Endothelial cell of umbilical vein (primary cell): ENCODE results near the gene IL13RA1. TPM values are rescaled to one million over a fixed set of nuclear protein-coding genes. Genes with fewer than 3 reads are reported as not detected.

Experiments
- BruUV-seq: library from RNA; stranded (reverse); fragments of 400-500 nt; replicated peaks from 2 replicates; lab custom pipeline; 2021; lab: Mats Ljungman, UMichigan
- CTCF ChIA-PET: fragments of 300-600, 350-600 bp; sonication (Branson Sonifier 250); formaldehyde crosslinking; loops from one replicate; lab custom pipeline; 2021; ENCODE audit warnings: antibody characterized with exemption, inconsistent platforms; lab: Charles Lee
- POLR2A ChIA-PET: fragments of 300-600, 350-600 bp; sonication (Branson Sonifier 250); formaldehyde crosslinking; loops from one replicate; lab custom pipeline; 2021; ENCODE audit warnings: antibody characterized with exemption, inconsistent platforms; lab: Charles Lee
- DNase-seq: peaks from one replicate; pipeline ENCODE4 v3.0.0-alpha.2; 2011; ENCODE audit warnings: low read depth, low spot score
- FAIRE-seq: peaks from 2 replicates; lab custom pipeline; 2011; peaks lifted over from hg19 to GRCh38; lab: Jason Lieb, UNC
- H2AFZ ChIP-seq: 2 replicates; pipeline ENCODE4 v1.6.0; 2012; ENCODE audit warnings: low read depth, low read length, control low read depth, inconsistent platforms
- H3K27ac ChIP-seq: 2 replicates; pipeline ENCODE4 v1.5.1; 2011; ENCODE audit warnings: low read depth, mild to moderate bottlenecking, control low read depth, low read length, moderate library complexity; ENCODE audit not compliant: insufficient read depth
- H3K27me3 ChIP-seq, 2 experiments: 2 replicates each; pipeline versions ENCODE4 v1.6.0 to v1.6.1; 2011; ENCODE audit warnings: low read length in 2 of 2, mixed read lengths in 1 of 2; ENCODE audit not compliant: control insufficient read depth in 2 of 2, insufficient read depth in 2 of 2
- H3K36me3 ChIP-seq, 2 experiments: 2 replicates in 1 of 2; 3 replicates in 1 of 2; pipeline ENCODE4 v1.5.1; 2011; ENCODE audit warnings: low read length in 2 of 2, mild to moderate bottlenecking in 1 of 2, moderate library complexity in 1 of 2; ENCODE audit not compliant: control insufficient read depth in 2 of 2, insufficient read depth in 2 of 2; ENCODE audit errors: extremely low read depth in 1 of 2
- H3K4me1 ChIP-seq: 3 replicates; pipeline ENCODE4 v1.5.1; 2011; ENCODE audit warnings: mild to moderate bottlenecking, low read length; ENCODE audit not compliant: control insufficient read depth, insufficient read depth; ENCODE audit errors: extremely low read depth
- H3K4me2 ChIP-seq: 2 replicates; pipeline ENCODE4 v1.6.1; 2011; ENCODE audit warnings: low read length, control low read depth, mixed read lengths; ENCODE audit not compliant: insufficient read depth
- H3K4me3 ChIP-seq, 3 experiments: fragments of 200-600 bp in 1 of 3; sonication (generic), shearing (Covaris generic) in 1 of 3; replicated peaks in 1 of 3; 2 replicates each; pipeline ENCODE4 v1.5.1; 2011 to 2016; ENCODE audit warnings: control low read depth in 3 of 3, low read length in 3 of 3, mild to moderate bottlenecking in 2 of 3, inconsistent platforms in 1 of 3, low read depth in 1 of 3, moderate library complexity in 1 of 3; ENCODE audit not compliant: insufficient read depth in 1 of 3
- H3K79me2 ChIP-seq: 2 replicates; pipeline ENCODE4 v1.6.0; 2012; ENCODE audit warnings: low read length, inconsistent platforms; ENCODE audit not compliant: control insufficient read depth, insufficient read depth
- H3K9ac ChIP-seq: replicated peaks from 2 replicates; pipeline ENCODE3; 2011; ENCODE audit warnings: low read length, control low read depth; ENCODE audit not compliant: insufficient read depth; ENCODE audit errors: extremely low read depth
- H3K9me1 ChIP-seq: replicated peaks from 3 replicates; pipeline ENCODE4 v1.6.0; 2011; ENCODE audit warnings: mild to moderate bottlenecking, low read length; ENCODE audit not compliant: control insufficient read depth, insufficient read depth; ENCODE audit errors: extremely low read depth
- H3K9me3 ChIP-seq: replicated peaks from 2 replicates; pipeline ENCODE4 v1.5.1; 2012; ENCODE audit warnings: low read length, inconsistent platforms; ENCODE audit not compliant: control insufficient read depth, insufficient read depth
- H4K20me1 ChIP-seq: replicated peaks from 2 replicates; pipeline ENCODE3; 2011; ENCODE audit warnings: mild to moderate bottlenecking, low read length; ENCODE audit not compliant: control insufficient read depth, insufficient read depth; ENCODE audit errors: extremely low read depth
- CTCF ChIP-seq, 2 donors: IDR thresholded peaks; 1 replicate in 1 of 2; 2 replicates in 1 of 2; pipeline ENCODE4 v1.5.1; 2011; ENCODE audit warnings: low read length in 2 of 2, mild to moderate bottlenecking in 2 of 2, moderate library complexity in 2 of 2, control low read depth in 1 of 2, inconsistent platforms in 1 of 2, low read depth in 1 of 2; ENCODE audit not compliant: insufficient read depth in 1 of 2; ENCODE audit errors: extremely low read depth in 1 of 2
- EZH2 ChIP-seq: IDR thresholded peaks from 2 replicates; pipeline ENCODE4 v1.6.1; 2012; ENCODE audit warnings: borderline replicate concordance, low read depth, mild to moderate bottlenecking, moderate library complexity, low read length, inconsistent platforms; ENCODE audit not compliant: severe bottlenecking
- FOS ChIP-seq: IDR thresholded peaks from 2 replicates; pipeline ENCODE4 v1.6.1; 2011; ENCODE audit warnings: mild to moderate bottlenecking, low read length, moderate library complexity, borderline replicate concordance; ENCODE audit not compliant: insufficient read depth
- GATA2 ChIP-seq: IDR thresholded peaks from 2 replicates; pipeline ENCODE4 v1.7.0; 2011; ENCODE audit warnings: low read depth, mild to moderate bottlenecking, moderate library complexity, mixed read lengths, low read length; ENCODE audit not compliant: insufficient read length, insufficient read depth
- JUN ChIP-seq: IDR thresholded peaks from 2 replicates; pipeline ENCODE4 v1.6.1; 2011; ENCODE audit warnings: borderline replicate concordance, low read depth; ENCODE audit not compliant: insufficient read length, insufficient read depth
- MAX ChIP-seq: IDR thresholded peaks from 2 replicates; pipeline ENCODE4 v1.6.1; 2011; ENCODE audit not compliant: insufficient read depth, insufficient read length
- MYC ChIP-seq: IDR thresholded peaks from one replicate; pipeline ENCODE4 v1.6.1; 2011; ENCODE audit warnings: mild to moderate bottlenecking, low read depth, low read length
- POLR2A ChIP-seq: IDR thresholded peaks from 2 replicates; pipeline ENCODE4 v1.6.1; 2012; ENCODE audit warnings: low read depth, mild to moderate bottlenecking, control low read depth, low read length
- POLR2AphosphoS5 ChIP-seq: IDR thresholded peaks from 2 replicates; pipeline ENCODE4 v1.6.1; 2012; ENCODE audit warnings: low read depth, mild to moderate bottlenecking, control low read depth, low read length, moderate library complexity; ENCODE audit not compliant: insufficient read depth
- dilution Hi-C: fragments of 300-500 bp; cut with MboI; formaldehyde crosslinking; loops from one replicate; pipeline ENCODE4 v1.15.0; 2019; ENCODE audit warnings: low sequenced_read_pairs; ENCODE audit not compliant: extremely low pct_ligation_motif_present
- intact Hi-C: fragments of 100-400 bp; cut with micrococcal nuclease; formaldehyde crosslinking; loops from one replicate; pipeline ENCODE4 v1.10.0; 2022
- polyA plus RNA-seq, 4 experiments: library from polyadenylated mRNA; depleted of rRNA in 3 of 4; stranded (reverse) in 3 of 4; unstranded in 1 of 4; fragments of >200 nt; gene quantifications; 2 replicates each; pipeline versions ENCODE4 v1.2.1 to v1.2.3, GENCODE V29; 2011 to 2012; ENCODE audit warnings: missing spikeins in 1 of 4
- total RNA-seq: library from RNA; stranded (reverse); gene quantifications from 2 replicates; pipeline ENCODE4 v1.2.3, GENCODE V29; 2021

IL13RA1 gene
- total and polyA plus RNA-seq, 2 donors (not counting 3 experiments of a cell fraction or from before 2014, with no cell fraction given), result 40.7 to 61.9 TPM

- intact Hi-C loops, result no loop called here
- no peaks in the 10 kb centered on the region for H3K27me3 ChIP-seq
- H3K4me1 ChIP-seq, result no peaks in the 10 kb centered on the region
- H2AFZ ChIP-seq, result no peak overlapping the region
- H3K9ac ChIP-seq, result no peak overlapping the region
- H3K4me3 ChIP-seq, result no peak overlapping the region
- dilution Hi-C loops, result no loop called here
- no peaks in the 10 kb centered on the region for H3K9me1 ChIP-seq
- no peaks in the 10 kb centered on the region for H3K79me2 ChIP-seq
- POLR2A ChIA-PET, result no interaction called here
- TF ChIP-seq POLR2AphosphoS5 (no peak), GATA2 (no peak), CTCF (IDR thresholded peaks at IDR 0.05; ENCODE audit: extremely low read depth in 1 of 2, insufficient read depth in 1 of 2, low read depth in 1 of 2, low read length in 2 of 2) (no peak), MYC (no peak), EZH2 (no peak), FOS (no peak), MAX (no peak), JUN (no peak), POLR2A (no peak)
- no peaks in the 10 kb centered on the region for H3K9me3 ChIP-seq
- no peak overlapping the region for H3K4me2 ChIP-seq
- BruUV-seq, result no TSS peak
- no peak overlapping the region for H3K27ac ChIP-seq
- CTCF ChIA-PET, result interaction anchor here (1.3 to 1.8 kb wide), 2 partner anchors 47 to 116 kb away, joined by 4 to 6 read pairs; no protein-coding TSS in a partner anchor
- no peaks in the 10 kb centered on the region for H4K20me1 ChIP-seq
- no peak for DNase-seq
- H3K36me3 ChIP-seq, result peaks cover 0 to 4% of the 10 kb centered on the region in 2 experiments
- FAIRE-seq, result no peak
Observed at GRCh38 chrX:118760025-118760424, 32.6 kb downstream of the IL13RA1 start.
